Right lobe of liver (tissue), 6 donors: ENCODE measurements around the gene CNBD2. TPM values are rescaled to one million over a fixed set of nuclear protein-coding genes. Genes with fewer than 3 reads are reported as not detected.
"Not testable (repeated sequence)": the region's sequence is repeated elsewhere in the genome, so short reads cannot be mapped to it uniquely, and the experiment has no call there.

Source experiments
- ATAC-seq, 4 donors: fragments of 200-7000 bp; cut with Tn5 transposase; one replicate each; pipeline ENCODE4 v1.9.1; 2020; ENCODE audit warnings: mild to moderate bottlenecking in 4 of 4, moderate library complexity in 4 of 4
- DNase-seq, 3 donors: peaks; one replicate each; pipeline ENCODE4 v3.0.0-alpha.2; 2020
- H3K27ac ChIP-seq, 3 donors: fragments of 200-600 bp; one replicate each; pipeline ENCODE4 v1.8.0; 2022
- H3K27me3 ChIP-seq, 2 donors: fragments of 200-600 bp; one replicate each; pipeline ENCODE4 v1.8.0; 2022
- H3K36me3 ChIP-seq, 4 donors: fragments of 200-600 bp; sonication (generic) in 1 of 4; one replicate each; pipeline versions ENCODE4 v1.5.1 to v1.8.0; 2017 to 2022; ENCODE audit warnings: control low read depth in 1 of 4
- H3K4me1 ChIP-seq, 4 donors: fragments of 200-600 bp; sonication (generic) in 1 of 4; one replicate each; pipeline versions ENCODE4 v1.5.1 to v1.8.0; 2017 to 2022; ENCODE audit warnings: control low read depth in 1 of 4
- H3K4me3 ChIP-seq, 3 donors: fragments of 200-600 bp; one replicate each; pipeline ENCODE4 v1.8.0; 2022
- H3K9me3 ChIP-seq, 4 donors: fragments of 200-600 bp; sonication (generic) in 1 of 4; one replicate each; pipeline versions ENCODE4 v1.5.1 to v1.8.0; 2017 to 2022; ENCODE audit warnings: control low read depth in 1 of 4
- CTCF ChIP-seq, 4 donors: fragments of 200-600 bp in 3 of 4; fragments of 450-650 bp in 1 of 4; IDR thresholded peaks; one replicate each; pipeline versions ENCODE4 v1.5.1 to v1.8.0; 2016 to 2022; ENCODE audit warnings: antibody characterized with exemption in 4 of 4, mild to moderate bottlenecking in 2 of 4
- POLR2A ChIP-seq: fragments of 450-650 bp; IDR thresholded peaks from one replicate; pipeline ENCODE4 v1.6.1; 2017; ENCODE audit warnings: antibody characterized with exemption, mild to moderate bottlenecking
- WGBS: methylation state at CpG from one replicate; pipeline ENCODE4 v1.1.6; 2018; ENCODE audit warnings: low coverage, low lambda C conversion rate; ENCODE audit not compliant: insufficient coverage; ENCODE audit errors: missing lambda C conversion rate; 5-methylcytosine and 5-hydroxymethylcytosine counted together
- intact Hi-C, 2 donors: fragments of 100-400 bp; cut with DNase I; formaldehyde crosslinking; loops; one replicate each; pipeline versions ENCODE4 v1.11.2 to v1.14.1; 2022
- total RNA-seq, 6 experiments: library from RNA; depleted of rRNA in 2 of 6; stranded (reverse); fragments of >200 nt in 2 of 6; fragmentation: NEBNext Ultra II Directional in 3 of 6; extraction: Animal tissue kit (Norgen Biotek cat#: 25700) in 3 of 6; gene quantifications; one replicate each; pipeline versions ENCODE4 v1.1.0 to v1.2.4, GENCODE V29; 2016 to 2023
- donor health status: DM: no; HTN: yes; CAD: no.
- donor health status: DM: no; HTN: no; CAD: no.
- donor health status: DM: no; HTN: no; CAD: no.
- donor health status: DM: no; HTN: yes; CAD: no.
- donor health status: DM: no; HTN: yes; CAD: no.

Gene CNBD2
- total RNA-seq, 6 experiments from 2014 or later: 1.6 to 2.2 (median 1.9) TPM

GRCh38 chr20:36036688-36037087, 68.3 kb downstream of the CNBD2 start:
- intact Hi-C loops: no loop called here
- WGBS: no CpG with 5 or more reads among the region's 3 CpGs
- Histone ChIP-seq H3K4me3 (no peak overlapping the region), H3K27me3 (no peaks in the 10 kb centered on the region), H3K9me3 (no peaks in the 10 kb centered on the region), H3K4me1 (no peaks in the 10 kb centered on the region), H3K36me3 (no peaks in the 10 kb centered on the region), H3K27ac (no peak overlapping the region)
- no peak for ATAC-seq
- TF ChIP-seq POLR2A (no peak), CTCF (IDR thresholded peaks at IDR 0.05) (no peak)
- no peak for DNase-seq

GRCh38 chr20:36040571-36040970, 72.2 kb downstream of the CNBD2 start:
- 71% methylated on average over 5 of the region's 5 CpGs for WGBS
- H3K4me3 ChIP-seq: no peak overlapping the region
- H3K27me3 ChIP-seq: no peaks in the 10 kb centered on the region
- DNase-seq (no peak), ATAC-seq (no peak)
- TF ChIP-seq CTCF (IDR thresholded peaks at IDR 0.05): no peak
- TF ChIP-seq POLR2A: no peak
- H3K9me3 ChIP-seq: no peaks in the 10 kb centered on the region
- no peak overlapping the region for H3K27ac ChIP-seq
- no peaks in the 10 kb centered on the region for H3K4me1 ChIP-seq
- no peaks in the 10 kb centered on the region for H3K36me3 ChIP-seq
- intact Hi-C loops: no loop called here

GRCh38 chr20:36043441-36043840, 75.1 kb downstream of the CNBD2 start:
- no peak for ATAC-seq
- H3K4me3 ChIP-seq: no peak overlapping the region
- H3K4me1 ChIP-seq: peaks cover 0 to 16% (median 8%) of the 10 kb centered on the region in 4 donors
- intact Hi-C loops: no loop called here
- no peaks in the 10 kb centered on the region for H3K36me3 ChIP-seq
- 82% methylated on average over 3 of the region's 3 CpGs for WGBS
- H3K27me3 ChIP-seq: no peaks in the 10 kb centered on the region
- H3K9me3 ChIP-seq: no peaks in the 10 kb centered on the region
- TF ChIP-seq POLR2A (no peak), CTCF (IDR thresholded peaks at IDR 0.05) (no peak)
- no peak for DNase-seq
- no peak overlapping the region for H3K27ac ChIP-seq

GRCh38 chr20:36043892-36044515, 75.6 kb downstream of the CNBD2 start:
- H3K9me3 ChIP-seq: no peaks in the 10 kb centered on the region
- no peak overlapping the region for H3K4me3 ChIP-seq
- 97% methylated on average over 5 of the region's 10 CpGs for WGBS
- ATAC-seq: peak; percentile 25 to 55 (median 44)
- intact Hi-C loops: no loop called here
- no peaks in the 10 kb centered on the region for H3K27me3 ChIP-seq
- H3K36me3 ChIP-seq: no peaks in the 10 kb centered on the region
- H3K4me1 ChIP-seq: peaks cover 0 to 21% (median 8%) of the 10 kb centered on the region in 4 donors
- no peak for DNase-seq
- H3K27ac ChIP-seq: no peak overlapping the region
- TF ChIP-seq CTCF (IDR thresholded peaks at IDR 0.05) (no peak), POLR2A (no peak)

- DNase-seq (no peak), ATAC-seq (peak in 1 of 4 donors; percentile 24)
- H3K4me3 ChIP-seq: no peak overlapping the region
- no peaks in the 10 kb centered on the region for H3K9me3 ChIP-seq
- intact Hi-C loops: no loop called here
- peaks cover 0 to 21% (median 8%) of the 10 kb centered on the region in 4 donors for H3K4me1 ChIP-seq
- no peaks in the 10 kb centered on the region for H3K27me3 ChIP-seq
- no peak for TF ChIP-seq CTCF (IDR thresholded peaks at IDR 0.05)
- no peak for TF ChIP-seq POLR2A
- no peaks in the 10 kb centered on the region for H3K36me3 ChIP-seq
- WGBS: 92% methylated on average over 2 of the region's 2 CpGs
- no peak overlapping the region for H3K27ac ChIP-seq
Observed at GRCh38 chr20:36045373-36045714, 77.0 kb downstream of the CNBD2 start.

GRCh38 chr20:36046073-36046798, 77.8 kb downstream of the CNBD2 start:
- H3K4me3 ChIP-seq, ATAC-seq, intact Hi-C loops: not testable (repeated sequence)

More at GRCh38 chr20:36046073-36046798, 77.8 kb downstream of the CNBD2 start:
- not testable (repeated sequence) for H3K27me3 ChIP-seq, DNase-seq, H3K9me3 ChIP-seq, H3K36me3 ChIP-seq, H3K27ac ChIP-seq
- 55% methylated on average over 4 of the region's 4 CpGs for WGBS
- H3K4me1 ChIP-seq: peaks cover 0 to 21% (median 8%) of the 10 kb centered on the region in 4 donors
